A673 (cell line): ENCODE measurements around the gene CLEC20A.

Source experiments
- EZH2 ChIP-seq: fragments of 200-600 bp; sonication (generic); IDR thresholded peaks from 2 replicates; pipeline ENCODE4 v1.6.1; 2017; ENCODE audit warnings: borderline replicate concordance, low read depth, mild to moderate bottlenecking, mixed read lengths, antibody characterized with exemption, low read length; ENCODE audit not compliant: poor library complexity, severe bottlenecking
- TF ChIP-seq, protein P1 (sequence below): fragments of 300-800, 200-600 bp; sonication (generic); conservative IDR thresholded peaks from 2 replicates; pipeline ENCODE4 v1.5.1; 2017; ENCODE audit warnings: low read depth, mild to moderate bottlenecking, antibody characterized with exemption, low read length, moderate library complexity, mixed read lengths

DNA sequence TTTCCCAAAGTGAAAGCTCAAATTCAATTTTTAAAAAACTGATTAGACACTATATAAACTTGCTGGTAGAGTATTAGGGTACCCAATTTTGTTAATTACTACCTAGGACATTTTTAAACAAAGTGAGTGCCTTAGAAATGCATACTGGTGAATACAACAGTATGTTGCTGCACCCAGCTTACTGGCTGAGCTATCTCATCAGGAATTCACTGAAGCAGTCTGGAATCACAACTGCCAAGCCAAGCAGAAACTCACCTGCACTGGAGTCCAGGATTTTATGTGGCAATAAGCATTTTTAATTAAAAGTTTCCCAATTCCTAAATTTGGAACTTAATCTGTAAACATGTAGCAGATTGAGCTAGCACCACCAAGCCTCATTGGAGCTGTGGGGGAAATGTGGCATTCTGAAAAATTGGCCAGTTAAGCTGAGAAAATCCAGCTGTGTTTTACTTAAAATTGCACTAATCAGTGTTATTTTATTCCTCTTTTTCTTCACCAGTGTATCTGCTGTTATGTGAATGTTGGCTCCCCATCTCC is 61.8 kb downstream of the CLEC20A start:
- TF ChIP-seq, protein P1, sequence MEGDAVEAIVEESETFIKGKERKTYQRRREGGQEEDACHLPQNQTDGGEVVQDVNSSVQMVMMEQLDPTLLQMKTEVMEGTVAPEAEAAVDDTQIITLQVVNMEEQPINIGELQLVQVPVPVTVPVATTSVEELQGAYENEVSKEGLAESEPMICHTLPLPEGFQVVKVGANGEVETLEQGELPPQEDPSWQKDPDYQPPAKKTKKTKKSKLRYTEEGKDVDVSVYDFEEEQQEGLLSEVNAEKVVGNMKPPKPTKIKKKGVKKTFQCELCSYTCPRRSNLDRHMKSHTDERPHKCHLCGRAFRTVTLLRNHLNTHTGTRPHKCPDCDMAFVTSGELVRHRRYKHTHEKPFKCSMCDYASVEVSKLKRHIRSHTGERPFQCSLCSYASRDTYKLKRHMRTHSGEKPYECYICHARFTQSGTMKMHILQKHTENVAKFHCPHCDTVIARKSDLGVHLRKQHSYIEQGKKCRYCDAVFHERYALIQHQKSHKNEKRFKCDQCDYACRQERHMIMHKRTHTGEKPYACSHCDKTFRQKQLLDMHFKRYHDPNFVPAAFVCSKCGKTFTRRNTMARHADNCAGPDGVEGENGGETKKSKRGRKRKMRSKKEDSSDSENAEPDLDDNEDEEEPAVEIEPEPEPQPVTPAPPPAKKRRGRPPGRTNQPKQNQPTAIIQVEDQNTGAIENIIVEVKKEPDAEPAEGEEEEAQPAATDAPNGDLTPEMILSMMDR: no peak
- no peak for TF ChIP-seq EZH2
